Stimulated activated memory B cell treated with anti-CD40 and anti-IgM and Interleukin-4, amounts not matched to agents 10 μg/mL and 1 μg/mL and 100 μg/mL, for 72 hours (primary cell): ENCODE data around the gene PTPRN2.

Experiments used
- ATAC-seq: fragments of 150-1000 bp; cut with Tn5 transposase; 2 replicates; pipeline ENCODE4 v1.10.0; 2021
- H3K27ac Mint-ChIP-seq: one replicate; pipeline ENCODE4 v1.8.0; 2022; ENCODE audit warnings: mild to moderate bottlenecking, mixed read lengths
- H3K27me3 Mint-ChIP-seq: one replicate; pipeline ENCODE4 v1.8.0; 2022; ENCODE audit warnings: mixed read lengths
- H3K36me3 Mint-ChIP-seq: one replicate; pipeline ENCODE4 v1.8.0; 2022; ENCODE audit warnings: mixed read lengths
- H3K4me1 Mint-ChIP-seq: one replicate; pipeline ENCODE4 v1.8.0; 2022; ENCODE audit warnings: mixed read lengths
- H3K4me3 Mint-ChIP-seq: one replicate; pipeline ENCODE4 v1.8.0; 2022; ENCODE audit warnings: mild to moderate bottlenecking, moderate library complexity, mixed read lengths
- H3K9me3 Mint-ChIP-seq: one replicate; pipeline ENCODE4 v1.8.0; 2022; ENCODE audit warnings: mixed read lengths

The PTPRN2 gene

DNA sequence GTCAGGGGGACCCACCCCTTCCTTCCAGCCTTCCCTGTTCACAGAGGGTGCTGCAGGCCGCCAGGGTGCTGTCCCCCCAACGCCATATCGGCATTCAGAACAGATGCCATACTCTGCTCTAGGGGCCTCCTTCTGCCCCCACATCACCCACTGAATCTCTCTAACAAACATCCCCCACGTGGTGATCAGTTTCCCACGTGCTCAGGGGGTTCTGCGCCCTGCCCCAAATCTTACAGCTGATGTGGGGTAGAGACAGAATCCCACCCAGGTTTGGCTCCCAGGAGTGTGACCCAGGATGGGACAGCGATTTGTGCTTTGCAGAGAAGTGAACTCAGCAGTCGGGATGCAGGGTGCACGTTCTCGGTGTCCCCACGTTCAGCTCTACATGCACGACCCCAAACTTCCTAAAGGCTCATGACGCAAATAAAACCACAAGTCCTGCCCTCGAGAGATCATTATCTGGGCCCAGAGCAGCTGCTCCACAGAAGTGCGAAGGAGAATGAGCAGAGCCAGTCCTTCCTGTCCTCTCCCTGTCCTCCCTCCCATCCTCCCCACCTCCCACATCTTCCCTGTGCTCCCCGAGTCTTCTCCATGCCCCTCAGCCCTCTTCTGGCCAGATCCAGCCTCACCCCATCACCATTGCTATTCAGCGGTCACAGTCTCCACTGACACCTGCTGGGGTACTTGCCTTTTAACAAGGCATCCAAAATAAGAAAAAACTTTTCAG, 827.5 kb downstream of the PTPRN2 start:
- no peak overlapping the region for H3K27ac Mint-ChIP-seq
- H3K4me1 Mint-ChIP-seq = no peaks in the 10 kb centered on the region
- peaks cover 9% of the 10 kb centered on the region for H3K27me3 Mint-ChIP-seq
- no peak overlapping the region for H3K4me3 Mint-ChIP-seq
- ATAC-seq = no peak
- H3K36me3 Mint-ChIP-seq = no peaks in the 10 kb centered on the region
- peaks cover 14% of the 10 kb centered on the region for H3K9me3 Mint-ChIP-seq

- Mint-ChIP-seq H3K36me3 (no peaks in the 10 kb centered on the region), H3K4me3 (no peak overlapping the region), H3K27me3 (peaks cover 9% of the 10 kb centered on the region), H3K4me1 (no peaks in the 10 kb centered on the region), H3K9me3 (peaks cover 5% of the 10 kb centered on the region), H3K27ac (no peak overlapping the region)
- no peak for ATAC-seq
Observed at GRCh38 chr7:157759246-157759805, 828.3 kb downstream of the PTPRN2 start.

DNA sequence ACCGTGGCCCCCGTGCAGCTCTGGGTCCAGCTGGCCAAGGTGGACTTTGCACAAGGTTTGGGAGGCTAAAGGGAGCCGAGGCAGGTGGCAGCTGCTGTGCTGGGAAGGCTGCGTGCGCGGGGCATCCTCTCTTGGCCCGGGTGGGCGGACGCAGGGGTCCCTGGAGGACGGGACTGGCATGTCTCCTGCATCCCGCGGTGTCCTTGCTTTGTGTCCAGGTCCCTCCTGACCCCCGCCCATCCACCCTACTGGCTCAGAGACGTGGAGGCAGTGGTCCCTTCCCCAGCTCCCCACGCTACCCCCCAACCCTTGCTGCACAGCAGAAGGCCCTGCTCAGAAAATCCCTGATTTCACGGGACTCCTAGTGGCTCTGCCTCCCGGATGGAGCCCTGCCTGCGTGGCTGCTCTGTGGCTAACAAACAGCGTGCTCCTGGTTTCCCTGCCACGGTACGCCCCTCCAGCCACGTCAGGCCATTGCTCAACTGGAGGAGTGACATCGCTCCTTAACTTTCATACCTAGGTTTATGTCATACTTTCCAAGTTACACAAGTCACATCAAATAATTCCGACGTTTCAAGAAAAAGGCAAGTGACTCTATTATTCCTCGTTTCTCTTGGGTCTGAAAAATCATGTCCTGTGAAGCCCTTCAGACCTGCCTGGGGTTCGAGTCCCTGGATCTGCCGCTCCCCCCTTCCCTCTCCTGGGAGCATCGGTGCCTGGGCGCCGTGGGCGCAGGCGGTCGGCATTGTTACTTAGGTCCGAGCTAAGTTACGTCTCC, 829.0 kb downstream of the PTPRN2 start:
- no peak overlapping the region for H3K4me3 Mint-ChIP-seq
- H3K36me3 Mint-ChIP-seq = no peaks in the 10 kb centered on the region
- peaks cover 9% of the 10 kb centered on the region for H3K27me3 Mint-ChIP-seq
- no peaks in the 10 kb centered on the region for H3K9me3 Mint-ChIP-seq
- no peak overlapping the region for H3K27ac Mint-ChIP-seq
- no peaks in the 10 kb centered on the region for H3K4me1 Mint-ChIP-seq
- ATAC-seq = no peak

DNA sequence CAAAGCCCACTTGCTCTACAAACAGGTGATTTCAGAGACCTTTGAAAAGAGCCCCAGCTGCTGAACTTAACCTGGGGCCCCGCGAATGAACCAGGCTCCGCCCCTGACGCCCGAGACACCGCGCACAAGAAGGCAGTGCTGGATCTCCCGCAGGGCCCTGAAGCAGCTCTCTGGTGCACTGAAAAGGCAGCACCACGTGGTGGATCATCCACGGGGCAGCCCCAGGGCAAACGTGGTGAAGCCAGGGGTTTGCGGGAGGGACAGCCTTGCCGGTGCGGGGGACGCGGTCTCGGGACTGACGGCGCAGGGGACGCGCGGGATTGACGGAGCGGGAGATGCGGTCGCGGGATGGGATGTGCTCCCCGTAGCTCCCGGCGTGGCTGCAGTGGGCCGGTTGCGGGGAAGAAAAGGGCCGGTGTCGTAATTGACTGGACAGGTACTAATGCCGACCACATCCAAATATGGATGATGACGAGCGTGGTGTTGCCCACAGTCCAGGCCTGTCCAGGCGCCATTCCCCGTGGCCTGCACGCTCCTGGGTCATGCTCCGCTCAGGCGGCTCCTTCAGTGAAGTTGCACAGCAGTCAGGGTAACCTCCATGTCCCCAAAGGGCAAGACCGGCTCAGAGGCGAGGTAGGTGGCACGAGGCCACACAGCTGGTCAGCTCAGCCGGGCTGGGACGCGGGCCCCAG, 829.7 kb downstream of the PTPRN2 start:
- Mint-ChIP-seq H3K36me3 (no peaks in the 10 kb centered on the region), H3K27me3 (peaks cover 9% of the 10 kb centered on the region), H3K4me1 (no peaks in the 10 kb centered on the region), H3K4me3 (no peak overlapping the region), H3K27ac (no peak overlapping the region), H3K9me3 (no peaks in the 10 kb centered on the region)
- ATAC-seq = no peak

DNA sequence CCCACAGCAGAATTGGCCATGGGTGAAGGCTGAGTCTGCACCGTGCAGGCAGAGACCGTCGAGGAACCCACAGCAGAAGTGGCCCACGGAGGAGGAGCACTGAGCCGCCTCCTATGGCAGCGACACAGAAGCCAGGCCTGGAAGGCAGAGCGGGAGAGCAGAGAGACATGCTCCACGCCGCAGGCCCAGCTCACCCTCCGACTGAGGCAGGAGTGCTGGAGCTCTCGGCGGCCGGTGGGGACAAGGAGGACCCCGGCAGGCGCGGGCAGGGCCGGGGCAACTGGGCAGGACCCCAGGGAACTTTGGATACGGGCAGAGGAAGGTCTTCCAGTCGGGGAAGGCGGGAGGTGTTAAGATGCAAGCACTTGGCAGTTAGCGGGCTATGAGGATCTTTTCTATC, 830.4 kb downstream of the PTPRN2 start:
- peaks cover 9% of the 10 kb centered on the region for H3K27me3 Mint-ChIP-seq
- no peaks in the 10 kb centered on the region for H3K4me1 Mint-ChIP-seq
- no peak overlapping the region for H3K27ac Mint-ChIP-seq
- H3K36me3 Mint-ChIP-seq = no peaks in the 10 kb centered on the region
- no peak for ATAC-seq
- no peak overlapping the region for H3K4me3 Mint-ChIP-seq
- H3K9me3 Mint-ChIP-seq = no peaks in the 10 kb centered on the region

DNA sequence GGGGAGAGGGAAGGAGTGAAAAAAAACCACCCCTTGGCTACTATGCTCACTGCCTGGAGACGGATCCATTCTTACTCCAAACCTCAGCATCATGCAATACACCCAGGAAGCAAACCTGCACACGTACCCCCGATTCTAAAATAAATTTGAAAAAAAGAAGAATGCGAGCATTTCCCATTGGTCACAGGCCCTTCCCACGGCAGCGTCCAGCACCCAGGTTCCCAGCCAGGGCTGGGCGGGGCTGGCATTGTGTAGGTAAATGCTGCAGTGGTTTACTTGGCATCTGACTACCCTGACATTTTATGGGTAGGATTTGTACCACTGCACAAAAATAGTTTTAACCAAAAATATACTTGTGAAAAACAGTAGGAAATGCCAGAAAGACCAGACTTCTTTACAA, 831.9 kb downstream of the PTPRN2 start:
- no peak for ATAC-seq
- H3K27me3 Mint-ChIP-seq = peaks cover 9% of the 10 kb centered on the region
- H3K4me1 Mint-ChIP-seq = no peaks in the 10 kb centered on the region
- no peak overlapping the region for H3K27ac Mint-ChIP-seq
- no peak overlapping the region for H3K4me3 Mint-ChIP-seq
- H3K36me3 Mint-ChIP-seq = no peaks in the 10 kb centered on the region
- no peaks in the 10 kb centered on the region for H3K9me3 Mint-ChIP-seq

DNA sequence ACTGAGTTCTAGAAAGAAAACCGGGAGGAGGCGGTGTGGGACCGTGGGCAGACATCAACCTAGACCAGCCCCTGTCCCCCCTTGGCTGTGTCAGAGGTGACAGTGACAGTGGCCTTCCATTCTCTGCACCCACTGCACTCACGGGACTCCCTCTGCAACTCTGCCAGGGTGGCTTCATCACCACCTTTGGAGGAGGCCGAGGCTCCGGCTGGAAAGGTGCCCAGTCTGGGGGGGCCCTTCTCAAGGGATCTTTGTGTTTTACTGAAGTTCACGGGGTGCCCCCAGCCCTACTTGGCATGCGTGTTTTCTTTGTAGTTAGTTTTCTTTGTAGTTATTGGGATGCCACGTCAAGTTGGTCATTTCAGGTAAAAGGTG, 833.2 kb downstream of the PTPRN2 start:
- no peaks in the 10 kb centered on the region for H3K36me3 Mint-ChIP-seq
- H3K9me3 Mint-ChIP-seq = no peaks in the 10 kb centered on the region
- no peaks in the 10 kb centered on the region for H3K4me1 Mint-ChIP-seq
- no peak overlapping the region for H3K4me3 Mint-ChIP-seq
- H3K27ac Mint-ChIP-seq = no peak overlapping the region
- no peak for ATAC-seq
- peaks cover 2% of the 10 kb centered on the region for H3K27me3 Mint-ChIP-seq

DNA sequence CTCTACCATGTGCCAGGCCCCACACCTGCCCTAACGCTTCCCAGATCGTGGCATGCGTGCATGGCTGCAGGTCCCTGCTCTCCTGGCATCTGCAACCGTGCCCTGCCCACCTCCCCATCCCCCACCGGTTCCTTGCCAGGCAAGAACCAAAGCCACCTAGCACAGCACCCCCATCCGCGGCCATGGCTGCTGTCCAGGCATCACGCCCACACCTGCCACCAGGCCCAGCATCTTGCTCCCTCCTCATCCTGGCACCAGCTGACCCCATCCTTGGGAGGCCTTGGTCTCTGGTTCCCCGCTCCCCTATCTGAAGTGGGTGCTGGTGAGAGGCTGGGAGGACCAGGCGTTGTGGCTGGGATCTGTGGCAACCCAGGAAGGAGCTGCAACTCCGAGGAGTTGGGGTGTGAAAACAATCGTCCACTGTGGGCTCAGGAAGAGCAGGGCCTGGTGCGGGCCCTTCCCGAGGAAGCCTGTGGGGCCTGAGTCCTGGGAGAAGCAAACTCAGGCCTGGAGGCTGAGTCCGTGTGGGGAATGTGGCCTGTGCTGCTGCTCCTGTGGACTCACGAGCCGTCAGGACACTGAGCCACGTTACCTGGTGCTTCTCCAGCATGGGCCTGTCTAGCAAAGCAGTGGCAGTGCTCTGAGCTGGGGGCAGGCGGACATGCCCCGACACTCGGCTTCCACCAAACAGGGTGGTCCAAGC, 833.8 kb downstream of the PTPRN2 start:
- no peaks in the 10 kb centered on the region for H3K36me3 Mint-ChIP-seq
- H3K27me3 Mint-ChIP-seq = no peaks in the 10 kb centered on the region
- H3K27ac Mint-ChIP-seq = no peak overlapping the region
- ATAC-seq = no peak
- no peaks in the 10 kb centered on the region for H3K9me3 Mint-ChIP-seq
- no peak overlapping the region for H3K4me3 Mint-ChIP-seq
- H3K4me1 Mint-ChIP-seq = no peaks in the 10 kb centered on the region

- Mint-ChIP-seq H3K27me3 (no peaks in the 10 kb centered on the region), H3K4me1 (no peaks in the 10 kb centered on the region), H3K36me3 (no peaks in the 10 kb centered on the region), H3K27ac (no peak overlapping the region), H3K4me3 (no peak overlapping the region), H3K9me3 (no peaks in the 10 kb centered on the region)
- ATAC-seq = no peak
Observed at GRCh38 chr7:157752832-157753291, 834.8 kb downstream of the PTPRN2 start.

DNA sequence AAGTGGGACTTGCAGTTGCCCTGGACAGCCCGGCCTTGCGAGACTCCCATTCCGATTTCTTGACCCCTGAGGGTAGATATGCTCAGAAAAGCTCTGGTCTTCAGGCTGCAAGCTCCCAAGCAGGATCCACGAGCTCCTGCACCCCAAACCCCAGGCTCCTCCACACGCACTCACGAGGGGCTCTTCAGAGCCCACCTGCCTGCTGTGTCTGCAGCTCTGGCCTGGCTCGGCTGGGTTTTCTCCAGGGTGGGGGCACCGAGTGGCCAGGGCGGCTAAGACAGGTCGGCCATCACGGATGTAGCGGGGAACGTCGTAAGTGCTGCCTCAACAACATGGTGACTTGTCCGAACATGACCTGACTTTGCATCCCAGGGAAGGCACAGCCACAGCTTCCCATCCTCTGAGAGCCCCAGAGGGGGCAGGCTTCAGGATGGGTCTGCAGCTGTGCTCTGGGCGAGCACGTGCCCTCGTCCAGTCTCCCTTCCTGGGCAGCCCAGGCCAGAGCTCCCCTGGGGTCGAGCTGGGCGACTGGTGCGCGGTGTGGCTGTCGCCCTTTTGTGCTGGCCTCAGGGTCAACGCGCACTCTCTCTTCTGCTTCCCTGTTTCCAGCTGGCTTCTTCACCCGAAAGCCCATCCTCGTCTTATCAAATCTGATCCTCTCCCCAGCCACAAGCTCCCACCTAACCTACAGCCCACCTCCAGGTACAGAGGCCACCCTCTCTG, 835.5 kb downstream of the PTPRN2 start:
- no peaks in the 10 kb centered on the region for H3K36me3 Mint-ChIP-seq
- no peak overlapping the region for H3K4me3 Mint-ChIP-seq
- no peaks in the 10 kb centered on the region for H3K27me3 Mint-ChIP-seq
- no peaks in the 10 kb centered on the region for H3K4me1 Mint-ChIP-seq
- no peak overlapping the region for H3K27ac Mint-ChIP-seq
- no peaks in the 10 kb centered on the region for H3K9me3 Mint-ChIP-seq
- peak; percentile 25 for ATAC-seq

DNA sequence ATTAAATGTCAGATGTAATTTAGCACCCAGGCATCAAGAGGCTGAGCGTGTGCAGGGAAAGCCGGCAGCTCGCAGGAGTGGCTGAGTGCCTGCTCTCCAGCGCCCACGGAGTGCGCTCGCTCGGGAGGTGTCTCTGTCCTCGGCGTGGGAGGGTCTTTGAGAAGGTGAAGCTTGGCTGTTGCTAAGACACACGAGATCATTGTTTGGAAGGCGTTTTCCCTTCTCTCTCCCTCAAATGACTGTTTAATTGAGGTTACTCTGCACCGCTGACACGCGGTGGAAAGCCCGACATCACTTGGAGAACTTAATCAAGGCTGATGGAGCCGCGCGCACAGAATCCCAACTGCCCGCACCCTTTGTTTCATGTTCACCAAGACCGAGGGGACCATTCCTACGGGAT, 836.2 kb downstream of the PTPRN2 start:
- H3K4me3 Mint-ChIP-seq = no peak overlapping the region
- H3K4me1 Mint-ChIP-seq = no peaks in the 10 kb centered on the region

DNA sequence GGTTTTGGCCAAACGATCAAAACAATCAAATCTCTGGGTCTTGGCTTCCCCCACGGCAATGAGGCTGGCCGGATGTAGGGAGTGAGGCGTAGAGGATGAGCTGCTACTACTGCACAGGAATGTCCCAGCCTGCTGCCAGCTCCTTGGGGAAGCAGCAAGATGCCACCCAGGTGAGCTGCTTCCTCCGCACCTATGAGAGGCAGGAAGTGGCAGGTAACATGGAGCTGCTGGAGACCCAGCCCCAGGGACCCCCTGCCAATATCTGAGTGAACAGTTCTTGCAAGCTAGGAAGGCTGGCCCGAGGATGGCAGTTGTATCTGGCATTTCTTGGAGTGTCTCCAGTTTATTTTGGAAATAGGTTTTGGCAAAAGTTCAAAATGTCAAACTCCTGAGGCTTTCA, 837.3 kb downstream of the PTPRN2 start:
- H3K27ac Mint-ChIP-seq = no peak overlapping the region
- H3K4me3 Mint-ChIP-seq = no peak overlapping the region
- no peak for ATAC-seq
- H3K27me3 Mint-ChIP-seq = no peaks in the 10 kb centered on the region
- no peaks in the 10 kb centered on the region for H3K36me3 Mint-ChIP-seq
- no peaks in the 10 kb centered on the region for H3K9me3 Mint-ChIP-seq
- H3K4me1 Mint-ChIP-seq = no peaks in the 10 kb centered on the region

More for the DNA sequence above, 836.2 kb downstream of the PTPRN2 start:
- H3K9me3 Mint-ChIP-seq = no peaks in the 10 kb centered on the region
- no peaks in the 10 kb centered on the region for H3K36me3 Mint-ChIP-seq
- no peak overlapping the region for H3K27ac Mint-ChIP-seq
- no peaks in the 10 kb centered on the region for H3K27me3 Mint-ChIP-seq
- no peak for ATAC-seq

DNA sequence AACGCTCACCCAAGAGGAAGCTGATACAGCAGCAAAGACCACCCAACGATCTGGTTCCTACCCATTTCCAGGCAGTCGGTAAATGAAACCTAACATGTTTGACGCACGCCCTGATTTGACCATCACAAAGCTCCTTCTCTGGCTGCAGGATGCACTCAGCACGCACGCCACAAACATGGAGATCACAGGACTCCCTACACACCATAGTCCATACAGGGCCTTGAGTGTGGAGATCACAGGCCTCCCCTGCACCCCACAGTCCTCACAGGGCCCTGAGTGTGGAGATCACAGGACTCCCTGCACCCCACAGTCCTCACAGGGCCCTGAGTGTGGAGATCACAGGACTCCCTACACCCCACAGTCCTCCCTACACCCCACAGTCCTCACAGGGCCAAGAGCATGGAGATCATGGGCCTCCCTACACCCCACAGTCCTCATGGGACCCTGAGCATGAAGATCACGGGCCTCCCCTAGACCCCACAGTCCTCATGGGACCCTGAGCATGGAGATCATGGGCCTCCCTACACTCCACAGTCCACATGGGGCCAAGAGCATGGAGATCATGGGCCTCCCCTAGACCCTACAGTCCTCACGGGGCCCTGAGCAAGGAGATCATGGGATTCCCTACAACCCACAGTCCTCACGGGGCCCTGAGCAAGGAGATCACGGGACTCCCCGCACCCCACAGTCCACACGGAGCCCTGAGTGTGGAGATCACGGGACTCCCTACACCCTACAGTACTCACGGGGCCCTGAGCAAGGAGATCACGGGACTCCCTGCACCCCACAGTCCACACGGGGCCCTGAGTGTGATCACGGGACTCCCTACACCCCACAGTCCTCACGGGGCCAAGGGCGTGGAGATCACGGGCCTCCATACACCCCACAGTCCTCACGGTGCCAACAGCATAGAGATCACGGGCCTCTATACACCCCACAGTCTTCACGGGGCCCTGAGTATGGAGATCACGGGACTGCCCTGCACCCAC, 841.6 kb downstream of the PTPRN2 start:
- no peak overlapping the region for H3K4me3 Mint-ChIP-seq
- H3K9me3 Mint-ChIP-seq = no peaks in the 10 kb centered on the region
- peak; percentile 37 for ATAC-seq
- H3K4me1 Mint-ChIP-seq = no peaks in the 10 kb centered on the region
- H3K27ac Mint-ChIP-seq = no peak overlapping the region
- no peaks in the 10 kb centered on the region for H3K36me3 Mint-ChIP-seq
- no peaks in the 10 kb centered on the region for H3K27me3 Mint-ChIP-seq
